ENCODE measurements around the gene KSR1.
A peak's percentile ranks its signal among the peaks of the same experiment; 100 is the strongest.

Gene KSR1

DNA sequence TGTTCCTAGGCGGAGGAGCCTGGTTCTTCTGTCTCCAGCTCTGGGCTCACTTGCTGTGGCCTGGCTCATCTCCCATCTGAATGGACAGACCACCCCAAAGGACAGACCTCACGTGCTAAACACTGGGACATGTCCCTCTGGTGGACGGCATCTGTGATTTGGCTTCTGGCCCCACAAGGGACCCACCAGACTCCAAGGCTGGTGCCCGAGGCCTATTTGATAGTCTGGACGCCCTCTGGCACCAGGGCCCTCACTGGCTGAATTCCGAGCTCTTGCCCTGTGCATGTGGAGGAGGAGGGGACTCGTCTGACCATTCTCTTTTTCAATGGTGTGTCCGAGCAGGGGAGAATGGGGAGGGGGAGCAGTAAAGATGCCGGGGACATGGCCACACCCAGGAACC lies 112.0 kb downstream of the KSR1 start:
- H3K4me2 ChIP-seq (ENCODE audit: low read length): no peak overlapping the region
- TF ChIP-seq EZH2phosphoT487 (IDR thresholded peaks at IDR 0.05; ENCODE audit: low read depth): no peak
- TF ChIP-seq, protein P1, sequence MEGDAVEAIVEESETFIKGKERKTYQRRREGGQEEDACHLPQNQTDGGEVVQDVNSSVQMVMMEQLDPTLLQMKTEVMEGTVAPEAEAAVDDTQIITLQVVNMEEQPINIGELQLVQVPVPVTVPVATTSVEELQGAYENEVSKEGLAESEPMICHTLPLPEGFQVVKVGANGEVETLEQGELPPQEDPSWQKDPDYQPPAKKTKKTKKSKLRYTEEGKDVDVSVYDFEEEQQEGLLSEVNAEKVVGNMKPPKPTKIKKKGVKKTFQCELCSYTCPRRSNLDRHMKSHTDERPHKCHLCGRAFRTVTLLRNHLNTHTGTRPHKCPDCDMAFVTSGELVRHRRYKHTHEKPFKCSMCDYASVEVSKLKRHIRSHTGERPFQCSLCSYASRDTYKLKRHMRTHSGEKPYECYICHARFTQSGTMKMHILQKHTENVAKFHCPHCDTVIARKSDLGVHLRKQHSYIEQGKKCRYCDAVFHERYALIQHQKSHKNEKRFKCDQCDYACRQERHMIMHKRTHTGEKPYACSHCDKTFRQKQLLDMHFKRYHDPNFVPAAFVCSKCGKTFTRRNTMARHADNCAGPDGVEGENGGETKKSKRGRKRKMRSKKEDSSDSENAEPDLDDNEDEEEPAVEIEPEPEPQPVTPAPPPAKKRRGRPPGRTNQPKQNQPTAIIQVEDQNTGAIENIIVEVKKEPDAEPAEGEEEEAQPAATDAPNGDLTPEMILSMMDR (IDR thresholded peaks at IDR 0.05; ENCODE audit: low read depth, low read length): no peak
- H3K4me1 ChIP-seq (ENCODE audit: low read length): no peaks in the 10 kb centered on the region
- H3K36me3 ChIP-seq (replicated peaks; ENCODE audit: low read depth, low read length): no peaks in the 10 kb centered on the region
- H3K79me2 ChIP-seq (ENCODE audit: low read length): no peaks in the 10 kb centered on the region
- no peaks in the 10 kb centered on the region for H4K20me1 ChIP-seq (ENCODE audit: insufficient read depth, low read length)
- no peak overlapping the region for H3K9ac ChIP-seq (ENCODE audit: low read length)
- H2AFZ ChIP-seq (ENCODE audit: low read depth, low read length): no peak overlapping the region
- H3K4me3 ChIP-seq (ENCODE audit: low read length): no peak overlapping the region
- no peaks in the 10 kb centered on the region for H3K9me3 ChIP-seq (ENCODE audit: insufficient read depth, low read length)
- H3K27ac ChIP-seq (ENCODE audit: low read length): no peak overlapping the region
- peaks cover 14% of the 10 kb centered on the region for H3K27me3 ChIP-seq (ENCODE audit: low read depth, low read length)

DNA sequence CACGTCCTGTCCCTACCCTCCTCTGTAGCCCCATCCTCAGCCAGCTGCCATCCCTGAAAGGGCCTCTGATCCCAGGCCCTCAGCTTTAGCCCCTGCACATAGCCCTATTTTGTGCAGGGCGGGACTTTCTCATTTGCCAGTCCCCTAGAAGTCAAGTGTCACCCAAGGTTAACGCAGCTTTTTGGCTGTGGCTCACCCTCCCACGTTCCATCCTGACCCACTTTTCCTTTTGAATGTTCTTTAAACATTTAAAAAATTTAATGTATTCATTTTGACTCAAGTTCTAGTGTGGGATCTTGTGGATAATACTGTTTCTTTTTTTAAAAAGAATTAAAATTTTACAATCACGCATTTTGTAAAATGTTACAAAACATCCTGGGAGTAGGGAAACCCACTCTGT lies 112.6 kb downstream of the KSR1 start:
- H4K20me1 ChIP-seq (ENCODE audit: insufficient read depth, low read length): no peaks in the 10 kb centered on the region
- H3K9ac ChIP-seq (ENCODE audit: low read length): no peak overlapping the region
- no peak overlapping the region for H3K27ac ChIP-seq (ENCODE audit: low read length)
- H3K4me2 ChIP-seq (ENCODE audit: low read length): no peak overlapping the region
- H3K9me3 ChIP-seq (ENCODE audit: insufficient read depth, low read length): no peaks in the 10 kb centered on the region
- TF ChIP-seq EZH2phosphoT487 (IDR thresholded peaks at IDR 0.05; ENCODE audit: low read depth): no peak
- TF ChIP-seq, protein P1 (IDR thresholded peaks at IDR 0.05; ENCODE audit: low read depth, low read length): no peak
- H3K4me1 ChIP-seq (ENCODE audit: low read length): no peaks in the 10 kb centered on the region
- no peak overlapping the region for H3K4me3 ChIP-seq (ENCODE audit: low read length)
- H3K27me3 ChIP-seq (ENCODE audit: low read depth, low read length): peaks cover 14% of the 10 kb centered on the region; the same call in 1 of the 2 replicates
- H2AFZ ChIP-seq (ENCODE audit: low read depth, low read length): no peak overlapping the region
- no peaks in the 10 kb centered on the region for H3K36me3 ChIP-seq (replicated peaks; ENCODE audit: low read depth, low read length)
- H3K79me2 ChIP-seq (ENCODE audit: low read length): no peaks in the 10 kb centered on the region

DNA sequence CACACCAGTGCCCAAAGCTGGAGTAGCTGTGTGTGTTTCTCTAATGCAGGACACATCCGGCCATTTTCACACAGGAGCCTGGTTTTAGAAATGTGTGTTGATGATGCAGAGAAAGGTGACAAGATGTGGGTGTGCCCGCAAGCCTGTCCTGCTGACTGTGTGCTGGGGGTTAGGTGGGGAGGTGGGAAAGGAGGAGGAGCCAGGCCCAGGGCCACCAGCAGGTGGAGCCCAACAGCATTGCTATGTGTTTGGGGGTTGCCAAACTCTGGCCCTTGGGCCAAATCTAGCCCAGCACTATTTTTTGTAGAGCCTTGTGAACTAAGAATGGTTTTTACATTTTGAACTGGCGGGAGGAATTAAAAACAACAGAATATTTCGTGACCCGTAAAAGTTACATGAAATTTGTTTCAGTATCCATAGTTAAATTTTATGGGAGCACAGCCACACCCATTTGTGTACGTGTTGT lies 113.0 kb downstream of the KSR1 start:
- no peak overlapping the region for H3K4me3 ChIP-seq (ENCODE audit: low read length)
- no peak overlapping the region for H3K27ac ChIP-seq (ENCODE audit: low read length)
- no peaks in the 10 kb centered on the region for H4K20me1 ChIP-seq (ENCODE audit: insufficient read depth, low read length)
- peaks cover 14% of the 10 kb centered on the region; the same call in 1 of the 2 replicates for H3K27me3 ChIP-seq (ENCODE audit: low read depth, low read length)
- no peaks in the 10 kb centered on the region for H3K36me3 ChIP-seq (replicated peaks; ENCODE audit: low read depth, low read length)
- no peak overlapping the region for H3K4me2 ChIP-seq (ENCODE audit: low read length)
- no peak overlapping the region for H3K9ac ChIP-seq (ENCODE audit: low read length)
- TF ChIP-seq EZH2phosphoT487 (IDR thresholded peaks at IDR 0.05; ENCODE audit: low read depth): no peak
- TF ChIP-seq, protein P1 (IDR thresholded peaks at IDR 0.05; ENCODE audit: low read depth, low read length): peak; percentile 84
- no peak overlapping the region for H2AFZ ChIP-seq (ENCODE audit: low read depth, low read length)
- no peaks in the 10 kb centered on the region for H3K4me1 ChIP-seq (ENCODE audit: low read length)
- H3K79me2 ChIP-seq (ENCODE audit: low read length): no peaks in the 10 kb centered on the region
- H3K9me3 ChIP-seq (ENCODE audit: insufficient read depth, low read length): no peaks in the 10 kb centered on the region

DNA sequence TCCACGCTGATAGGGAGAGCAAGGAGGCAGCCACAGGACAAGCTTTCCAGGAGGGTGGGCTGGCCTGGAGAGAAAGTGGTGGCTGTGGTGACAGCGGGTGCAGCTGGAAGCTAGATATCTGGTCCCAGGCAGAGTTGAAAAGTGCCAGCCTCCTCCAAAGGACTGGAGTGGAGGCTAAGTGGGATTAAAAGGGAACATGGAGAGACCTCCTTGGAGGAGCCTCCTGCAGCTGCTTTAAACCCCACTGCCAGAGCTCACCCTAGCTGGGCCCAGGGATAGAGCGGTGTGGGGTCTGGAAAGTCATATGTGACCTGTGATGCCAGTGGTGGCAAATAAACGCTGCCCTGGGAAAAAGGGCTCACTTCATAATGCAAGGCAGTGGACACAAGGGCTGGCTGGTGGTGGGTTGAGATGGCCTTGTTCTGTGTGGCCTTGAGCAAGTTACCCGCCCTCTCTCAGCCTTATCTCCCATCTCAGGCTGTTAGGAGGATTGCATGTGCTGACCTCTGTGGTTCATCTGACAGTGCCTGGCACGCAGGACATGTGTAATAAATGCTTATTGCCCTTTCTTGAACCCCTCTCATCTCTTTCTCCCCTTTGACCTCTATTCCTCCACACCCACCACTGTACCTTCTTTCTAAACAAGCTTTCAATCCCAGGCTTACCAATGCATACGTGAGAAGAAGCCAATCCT lies 113.8 kb downstream of the KSR1 start:
- H4K20me1 ChIP-seq (ENCODE audit: insufficient read depth, low read length): no peaks in the 10 kb centered on the region
- H3K36me3 ChIP-seq (replicated peaks; ENCODE audit: low read depth, low read length): no peaks in the 10 kb centered on the region
- no peak overlapping the region for H2AFZ ChIP-seq (ENCODE audit: low read depth, low read length)
- H3K9ac ChIP-seq (ENCODE audit: low read length): no peak overlapping the region
- TF ChIP-seq EZH2phosphoT487 (IDR thresholded peaks at IDR 0.05; ENCODE audit: low read depth): no peak
- TF ChIP-seq, protein P1 (IDR thresholded peaks at IDR 0.05; ENCODE audit: low read depth, low read length): no peak
- H3K4me3 ChIP-seq (ENCODE audit: low read length): no peak overlapping the region
- no peaks in the 10 kb centered on the region for H3K79me2 ChIP-seq (ENCODE audit: low read length)
- H3K4me1 ChIP-seq (ENCODE audit: low read length): no peaks in the 10 kb centered on the region
- 0 out of 2 replicates have a peak, but pooled peaks cover 8% of the 10 kb centered on the region for H3K27me3 ChIP-seq (ENCODE audit: low read depth, low read length)
- H3K4me2 ChIP-seq (ENCODE audit: low read length): no peak overlapping the region
- H3K9me3 ChIP-seq (ENCODE audit: insufficient read depth, low read length): no peaks in the 10 kb centered on the region
- no peak overlapping the region for H3K27ac ChIP-seq (ENCODE audit: low read length)

Data from OCI-LY3 (cell line).